ENCODE results near the gene NOXA1.

NOXA1 gene

DNA sequence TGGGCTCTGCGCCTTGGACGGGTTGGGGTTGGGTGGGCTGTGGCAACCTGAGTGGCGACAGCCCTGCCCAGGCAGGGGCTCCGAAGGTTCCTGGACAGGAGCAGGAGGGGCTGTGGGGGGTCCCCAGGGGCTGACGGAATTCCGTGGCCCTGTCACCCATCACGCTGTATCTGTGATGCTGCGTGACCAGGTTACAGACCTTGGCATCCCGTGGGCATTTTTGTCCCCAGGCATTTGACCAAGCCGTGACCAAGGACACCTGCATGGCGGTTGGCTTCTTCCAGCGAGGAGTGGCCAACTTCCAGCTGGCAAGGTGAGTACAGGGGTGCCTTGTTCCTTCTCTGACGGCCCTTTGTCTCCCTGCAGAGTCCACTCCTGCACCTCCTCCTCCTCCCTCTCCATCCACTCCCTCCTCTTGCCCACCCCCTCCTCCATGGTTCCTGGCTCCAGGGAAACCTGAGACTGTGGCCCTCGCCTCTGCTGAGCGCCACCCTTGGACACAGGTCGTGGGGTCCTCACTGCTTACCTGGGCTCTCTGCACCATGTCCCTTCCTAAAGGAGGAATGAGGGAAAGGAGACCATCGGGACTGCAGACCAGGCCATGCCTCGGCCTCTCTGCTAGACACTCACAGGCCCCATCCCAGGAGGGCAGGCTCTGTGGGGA is 3.0 kb downstream of the NOXA1 start:
- H3K4me3 ChIP-seq (ENCODE audit: low read depth, low read length): no peak overlapping the region
- TF ChIP-seq, protein P1, sequence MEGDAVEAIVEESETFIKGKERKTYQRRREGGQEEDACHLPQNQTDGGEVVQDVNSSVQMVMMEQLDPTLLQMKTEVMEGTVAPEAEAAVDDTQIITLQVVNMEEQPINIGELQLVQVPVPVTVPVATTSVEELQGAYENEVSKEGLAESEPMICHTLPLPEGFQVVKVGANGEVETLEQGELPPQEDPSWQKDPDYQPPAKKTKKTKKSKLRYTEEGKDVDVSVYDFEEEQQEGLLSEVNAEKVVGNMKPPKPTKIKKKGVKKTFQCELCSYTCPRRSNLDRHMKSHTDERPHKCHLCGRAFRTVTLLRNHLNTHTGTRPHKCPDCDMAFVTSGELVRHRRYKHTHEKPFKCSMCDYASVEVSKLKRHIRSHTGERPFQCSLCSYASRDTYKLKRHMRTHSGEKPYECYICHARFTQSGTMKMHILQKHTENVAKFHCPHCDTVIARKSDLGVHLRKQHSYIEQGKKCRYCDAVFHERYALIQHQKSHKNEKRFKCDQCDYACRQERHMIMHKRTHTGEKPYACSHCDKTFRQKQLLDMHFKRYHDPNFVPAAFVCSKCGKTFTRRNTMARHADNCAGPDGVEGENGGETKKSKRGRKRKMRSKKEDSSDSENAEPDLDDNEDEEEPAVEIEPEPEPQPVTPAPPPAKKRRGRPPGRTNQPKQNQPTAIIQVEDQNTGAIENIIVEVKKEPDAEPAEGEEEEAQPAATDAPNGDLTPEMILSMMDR (IDR thresholded peaks at IDR 0.05; ENCODE audit: low read depth, low read length, missing control alignments): no peak
- DNase-seq (ENCODE audit: low read depth): no peak

DNA sequence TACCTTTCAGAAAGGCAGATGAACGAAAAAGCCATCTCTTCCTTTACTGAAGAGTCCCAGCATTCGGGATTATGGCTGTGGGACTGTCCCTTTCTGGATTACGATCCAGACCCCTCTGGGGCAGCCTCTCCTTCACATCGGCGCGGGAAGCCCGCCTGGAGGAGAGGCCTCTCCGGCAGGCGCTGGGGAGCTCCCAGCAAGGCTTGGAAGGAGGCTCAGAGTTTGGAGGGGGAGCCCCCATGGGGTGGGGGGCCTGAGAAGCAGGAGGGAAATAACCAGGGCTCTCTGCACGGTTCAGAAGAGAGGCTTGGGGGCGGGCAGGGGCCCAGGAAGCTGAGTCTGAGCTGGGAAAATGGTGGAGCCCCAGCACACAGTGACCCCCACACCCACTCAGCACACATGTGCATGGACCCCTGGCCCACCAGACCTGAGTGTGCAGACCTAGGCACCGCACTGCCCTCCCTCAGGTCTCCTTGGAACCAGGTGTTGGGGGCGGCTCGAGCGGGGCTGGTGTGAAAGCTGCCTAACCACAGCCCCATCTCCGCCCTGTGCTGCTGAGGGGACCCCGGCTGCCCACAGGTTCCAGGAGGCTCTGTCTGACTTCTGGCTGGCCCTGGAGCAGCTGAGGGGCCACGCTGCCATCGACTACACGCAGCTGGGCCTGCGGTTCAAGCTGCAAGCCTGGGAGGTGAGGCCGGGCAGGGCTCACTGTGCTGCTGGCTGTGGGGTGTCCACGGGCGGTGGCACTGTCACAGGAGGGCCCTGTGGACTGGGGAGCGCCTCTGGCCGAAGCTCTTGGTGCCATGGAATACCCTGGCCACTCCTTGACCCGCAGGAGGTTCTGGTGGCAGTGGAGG is 4.5 kb downstream of the NOXA1 start:
- H3K4me3 ChIP-seq (ENCODE audit: low read depth, low read length): no peak overlapping the region
- no peak for DNase-seq (ENCODE audit: low read depth)
- TF ChIP-seq, protein P1 (IDR thresholded peaks at IDR 0.05; ENCODE audit: low read depth, low read length, missing control alignments): no peak

DNA sequence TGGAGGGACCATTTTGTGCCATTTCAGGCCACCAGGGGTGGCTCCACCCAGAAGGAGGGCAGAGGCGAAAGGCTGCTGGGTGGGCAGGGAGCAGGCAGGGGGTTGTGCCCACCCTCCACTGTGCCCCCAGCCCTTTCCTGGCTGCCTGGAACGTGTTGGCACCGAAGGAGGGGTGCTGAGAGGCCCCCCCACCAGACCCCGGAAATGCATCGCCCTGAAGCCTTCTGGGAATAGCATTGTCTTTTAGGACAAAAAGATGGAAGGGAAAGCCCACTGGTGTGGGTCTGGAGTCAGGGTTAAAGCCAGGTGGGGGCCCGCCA is 5.1 kb downstream of the NOXA1 start:
- TF ChIP-seq, protein P1 (IDR thresholded peaks at IDR 0.05; ENCODE audit: low read depth, low read length, missing control alignments): no peak
- no peak for DNase-seq (ENCODE audit: low read depth)
- H3K4me3 ChIP-seq (ENCODE audit: low read depth, low read length): no peak overlapping the region

DNA sequence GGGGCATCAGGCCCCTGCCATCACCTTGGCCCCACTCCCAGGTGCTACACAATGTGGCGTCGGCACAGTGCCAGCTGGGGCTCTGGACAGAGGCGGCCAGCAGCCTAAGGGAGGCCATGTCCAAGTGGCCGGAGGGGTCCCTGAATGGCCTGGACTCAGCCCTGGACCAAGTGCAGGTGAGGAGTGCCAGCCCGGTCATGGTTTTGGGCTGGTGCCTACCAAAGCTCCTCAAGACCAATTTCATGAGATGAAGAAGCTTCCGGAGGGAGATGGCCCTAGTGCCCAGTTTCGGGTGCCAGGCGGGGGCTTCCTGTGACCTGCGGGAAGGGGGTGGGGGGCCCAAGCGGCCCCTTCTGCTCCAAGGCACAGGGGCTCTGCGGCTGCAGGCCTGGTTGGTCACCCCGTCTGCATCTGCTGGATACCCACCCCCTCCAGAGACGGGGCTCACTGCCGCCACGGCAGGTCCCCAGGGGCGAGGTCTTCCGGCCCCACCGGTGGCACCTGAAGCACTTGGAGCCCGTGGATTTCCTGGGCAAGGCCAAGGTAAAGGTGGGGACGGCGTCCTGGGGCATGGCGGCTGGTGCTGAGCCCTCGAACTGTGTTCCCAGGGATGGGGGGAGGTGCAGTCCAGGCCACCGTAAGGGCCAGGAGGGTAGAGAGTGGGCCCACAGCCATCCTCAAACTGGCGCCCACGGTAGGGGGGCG is 5.8 kb downstream of the NOXA1 start:
- no peak overlapping the region for H3K4me3 ChIP-seq (ENCODE audit: low read depth, low read length)
- DNase-seq (ENCODE audit: low read depth): no peak
- TF ChIP-seq, protein P1 (IDR thresholded peaks at IDR 0.05; ENCODE audit: low read depth, low read length, missing control alignments): no peak

DNA sequence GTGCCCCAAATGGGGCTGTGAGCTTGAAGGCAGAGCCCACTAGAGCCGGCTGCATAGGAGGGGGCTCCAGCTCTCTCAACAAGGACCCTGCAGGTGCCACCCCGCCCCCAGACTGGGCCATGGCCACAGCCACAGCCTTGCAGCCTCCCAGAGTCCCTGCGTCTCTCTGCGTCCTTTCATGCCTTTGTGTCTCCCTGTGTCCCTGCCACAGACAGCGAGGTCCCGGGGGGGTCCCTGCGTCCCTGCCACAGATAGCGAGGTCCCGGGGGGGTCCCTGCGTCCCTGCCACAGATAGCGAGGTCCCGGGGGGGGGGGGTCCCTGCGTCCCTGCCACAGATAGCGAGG is 6.3 kb downstream of the NOXA1 start:
- DNase-seq (ENCODE audit: low read depth): no peak
- H3K4me3 ChIP-seq (ENCODE audit: low read depth, low read length): no peak overlapping the region
- TF ChIP-seq, protein P1 (IDR thresholded peaks at IDR 0.05; ENCODE audit: low read depth, low read length, missing control alignments): no peak

DNA sequence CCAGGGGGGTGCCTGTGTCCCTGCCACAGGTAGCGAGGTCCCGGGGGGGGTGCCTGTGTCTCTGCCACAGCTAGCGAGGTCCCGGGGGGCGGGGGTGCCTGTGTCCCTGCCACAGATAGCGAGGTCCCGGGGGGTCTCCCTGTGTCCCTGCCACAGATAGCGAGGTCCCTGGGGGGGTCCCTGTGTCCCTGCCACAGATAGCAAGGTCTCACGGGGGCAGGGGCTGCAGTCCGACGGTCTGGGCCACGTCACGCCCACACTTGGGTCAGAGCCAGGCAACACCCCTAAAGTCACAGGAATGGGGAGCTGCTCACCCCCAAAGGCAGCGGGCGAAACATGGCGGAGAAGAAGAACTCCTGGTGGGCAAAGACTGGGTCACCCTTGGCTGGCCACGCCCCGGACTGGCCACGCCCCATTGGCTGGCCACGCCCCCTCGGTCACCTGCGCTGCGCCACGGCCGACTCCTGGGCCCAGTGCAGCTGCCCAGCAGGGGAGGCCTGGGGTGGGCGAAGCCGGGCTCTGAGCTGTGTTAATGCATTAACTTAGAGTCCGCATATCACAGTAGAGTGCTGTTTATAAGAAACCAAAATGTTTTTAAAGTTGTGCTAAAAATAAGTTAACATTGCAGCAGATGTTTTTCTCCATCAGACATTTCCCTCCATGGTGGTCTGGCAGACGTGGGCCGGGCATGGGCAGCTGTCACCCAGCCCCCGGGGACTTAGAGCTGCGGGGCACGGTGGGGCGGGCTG is 7.0 kb downstream of the NOXA1 start:
- peak overlapping the region; percentile 50 for H3K4me3 ChIP-seq (ENCODE audit: low read depth, low read length)
- DNase-seq (ENCODE audit: low read depth): no peak
- TF ChIP-seq, protein P1 (IDR thresholded peaks at IDR 0.05; ENCODE audit: low read depth, low read length, missing control alignments): no peak
